Ishikawa (cell line): ENCODE measurements around the gene ABCD1.

Source experiments
- CREB1 ChIP-seq: IDR thresholded peaks from 2 replicates; pipeline ENCODE4 v1.6.1; 2012; ENCODE audit warnings: low read depth
- TCF12 ChIP-seq: IDR thresholded peaks from 2 replicates; pipeline ENCODE4 v1.6.1; 2012; ENCODE audit warnings: low read depth

GRCh38 chrX:153763298-153763932 is 38.8 kb downstream of the ABCD1 start:
- TF ChIP-seq TCF12 (no peak), CREB1 (no peak)
